Measurements from ENCODE around the gene CASS4. TPM values are rescaled to one million over a fixed set of nuclear protein-coding genes. Genes with fewer than 3 reads are reported as not detected.

The CASS4 gene
- total and polyA plus RNA-seq, 8 donors = 14.4 to 28.1 (median 23.4) TPM

DNA sequence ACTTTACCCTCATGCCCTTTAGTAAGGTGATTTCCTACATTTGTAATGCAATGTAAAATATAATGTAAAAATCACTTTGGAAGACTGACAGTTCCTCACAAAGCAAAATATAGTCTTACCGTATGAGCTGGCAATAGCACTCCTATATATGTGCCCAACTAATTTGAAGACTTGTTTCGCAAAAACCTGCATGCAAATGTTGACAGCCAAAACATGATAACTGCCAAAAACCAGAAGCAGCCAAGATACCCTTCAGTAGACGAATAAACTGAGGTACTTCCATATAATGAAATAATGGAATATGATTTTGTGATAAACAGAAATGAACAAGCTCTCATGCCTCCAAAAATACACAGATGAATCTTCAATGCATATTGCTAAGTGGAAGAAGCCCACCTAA is 33.7 kb upstream of the CASS4 start:
- H3K27me3 ChIP-seq = no peaks in the 10 kb centered on the region
- no peaks in the 10 kb centered on the region for H3K36me3 ChIP-seq
- TF ChIP-seq, protein P1, sequence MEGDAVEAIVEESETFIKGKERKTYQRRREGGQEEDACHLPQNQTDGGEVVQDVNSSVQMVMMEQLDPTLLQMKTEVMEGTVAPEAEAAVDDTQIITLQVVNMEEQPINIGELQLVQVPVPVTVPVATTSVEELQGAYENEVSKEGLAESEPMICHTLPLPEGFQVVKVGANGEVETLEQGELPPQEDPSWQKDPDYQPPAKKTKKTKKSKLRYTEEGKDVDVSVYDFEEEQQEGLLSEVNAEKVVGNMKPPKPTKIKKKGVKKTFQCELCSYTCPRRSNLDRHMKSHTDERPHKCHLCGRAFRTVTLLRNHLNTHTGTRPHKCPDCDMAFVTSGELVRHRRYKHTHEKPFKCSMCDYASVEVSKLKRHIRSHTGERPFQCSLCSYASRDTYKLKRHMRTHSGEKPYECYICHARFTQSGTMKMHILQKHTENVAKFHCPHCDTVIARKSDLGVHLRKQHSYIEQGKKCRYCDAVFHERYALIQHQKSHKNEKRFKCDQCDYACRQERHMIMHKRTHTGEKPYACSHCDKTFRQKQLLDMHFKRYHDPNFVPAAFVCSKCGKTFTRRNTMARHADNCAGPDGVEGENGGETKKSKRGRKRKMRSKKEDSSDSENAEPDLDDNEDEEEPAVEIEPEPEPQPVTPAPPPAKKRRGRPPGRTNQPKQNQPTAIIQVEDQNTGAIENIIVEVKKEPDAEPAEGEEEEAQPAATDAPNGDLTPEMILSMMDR (IDR thresholded peaks at IDR 0.05) = no peak
- H3K4me1 ChIP-seq = peaks cover 0 to 9% of the 10 kb centered on the region in 2 donors
- ATAC-seq (no peak), DNase-seq (no peak)
- H3K4me3 ChIP-seq = no peak overlapping the region
- H3K9me3 ChIP-seq = no peaks in the 10 kb centered on the region
- intact Hi-C loops (cut with DNase I) = no loop called here
- H3K27ac ChIP-seq = no peak overlapping the region

DNA sequence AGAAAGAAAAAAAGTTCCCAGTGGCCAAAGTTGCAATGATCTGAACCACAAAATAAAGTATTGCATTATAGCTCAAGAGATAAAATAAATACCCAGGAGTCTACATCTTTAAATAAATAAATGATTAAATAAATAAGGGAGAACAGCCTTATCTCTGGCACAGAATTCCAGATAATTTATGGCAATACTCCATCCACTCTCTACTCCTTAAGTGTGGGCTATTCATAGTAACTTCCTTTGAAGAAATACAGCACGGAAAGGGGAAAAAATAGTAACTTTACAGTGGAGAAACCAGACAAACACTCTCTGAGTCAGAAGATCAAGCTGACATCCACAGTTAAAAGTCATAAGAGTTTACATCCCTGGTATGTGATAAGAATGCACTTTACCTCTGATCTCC is 31.7 kb upstream of the CASS4 start:
- intact Hi-C loops (cut with DNase I) = no loop called here
- Histone ChIP-seq H3K4me3 (no peak overlapping the region), H3K9me3 (no peaks in the 10 kb centered on the region), H3K27me3 (no peaks in the 10 kb centered on the region), H3K36me3 (peaks cover 0 to 6% of the 10 kb centered on the region in 2 donors), H3K27ac (no peak overlapping the region), H3K4me1 (peaks cover 0 to 4% of the 10 kb centered on the region in 2 donors)
- ATAC-seq (peak; percentile 74), DNase-seq (peak in 1 of 4 donors; percentile 40)
- TF ChIP-seq, protein P1 (IDR thresholded peaks at IDR 0.05) = no peak

DNA sequence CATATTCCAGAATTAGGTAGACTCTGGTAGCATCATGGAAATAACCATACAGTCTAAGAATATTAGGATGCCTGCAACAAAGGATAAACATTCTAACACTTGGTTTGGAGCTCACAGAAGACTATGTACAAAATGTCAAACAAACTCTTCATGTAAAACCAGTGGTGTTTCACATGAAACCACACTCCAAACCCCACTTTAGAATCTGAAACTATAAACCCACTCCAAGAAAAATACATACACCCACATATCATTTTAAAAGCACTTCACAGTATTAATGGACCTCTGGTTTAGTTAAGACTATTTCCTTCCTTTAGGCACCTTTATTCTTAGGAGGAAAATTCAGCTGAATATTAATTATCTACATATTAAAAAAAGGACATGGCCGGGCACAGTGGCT is 30.6 kb upstream of the CASS4 start:
- peaks cover 0 to 18% of the 10 kb centered on the region in 2 donors for H3K36me3 ChIP-seq
- peaks cover 0 to 4% of the 10 kb centered on the region in 2 donors for H3K4me1 ChIP-seq
- DNase-seq (no peak), ATAC-seq (no peak)
- intact Hi-C loops (cut with DNase I) = no loop called here
- no peak overlapping the region for H3K27ac ChIP-seq
- H3K27me3 ChIP-seq = no peaks in the 10 kb centered on the region
- TF ChIP-seq, protein P1 (IDR thresholded peaks at IDR 0.05) = no peak
- no peak overlapping the region for H3K4me3 ChIP-seq
- no peaks in the 10 kb centered on the region for H3K9me3 ChIP-seq

DNA sequence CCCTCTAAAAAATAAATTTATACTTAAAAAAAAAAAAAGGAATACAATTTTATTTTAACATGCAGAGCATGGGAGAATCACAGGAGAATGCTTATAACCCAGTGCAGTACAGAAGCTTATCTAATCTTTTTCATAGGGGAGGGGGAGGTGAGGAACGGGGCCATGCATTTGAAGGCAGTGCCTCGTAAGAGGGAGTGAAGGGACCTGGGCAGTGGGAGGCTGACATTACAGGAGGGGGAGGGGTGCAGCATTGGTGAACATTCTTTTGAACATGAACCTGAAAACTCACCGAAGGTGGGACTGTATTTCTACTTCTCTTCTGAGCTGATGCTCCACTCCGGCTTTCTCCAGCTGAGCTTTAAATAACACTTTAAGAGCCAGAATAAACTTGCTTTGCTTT is 29.4 kb upstream of the CASS4 start:
- Histone ChIP-seq H3K9me3 (no peaks in the 10 kb centered on the region), H3K27ac (no peak overlapping the region), H3K4me1 (peaks cover 0 to 4% of the 10 kb centered on the region in 2 donors), H3K4me3 (no peak overlapping the region), H3K36me3 (peaks cover 0 to 18% of the 10 kb centered on the region in 2 donors), H3K27me3 (no peaks in the 10 kb centered on the region)
- TF ChIP-seq, protein P1 (IDR thresholded peaks at IDR 0.05) = no peak
- intact Hi-C loops (cut with DNase I) = no loop called here
- ATAC-seq (no peak), DNase-seq (no peak)

DNA sequence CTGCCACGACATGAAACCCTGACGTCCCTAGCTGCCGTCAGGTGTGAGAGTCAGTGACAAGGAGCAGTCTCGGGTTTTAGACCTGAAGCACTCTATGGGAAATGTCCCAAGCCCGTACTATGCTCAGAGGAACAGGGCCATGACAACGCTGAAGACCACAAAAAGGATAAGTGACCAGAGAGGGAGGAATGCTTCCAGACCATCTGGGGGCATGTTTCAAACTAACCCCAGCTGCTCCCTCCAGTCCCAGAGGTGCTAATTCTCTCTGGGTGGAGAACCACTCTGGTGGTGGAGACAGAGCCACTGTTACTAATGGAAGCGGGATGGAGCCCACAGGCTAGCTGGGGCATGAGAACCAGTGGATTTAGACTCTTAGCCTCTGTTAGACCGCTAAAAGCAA is 28.7 kb upstream of the CASS4 start:
- Histone ChIP-seq H3K9me3 (no peaks in the 10 kb centered on the region), H3K27ac (no peak overlapping the region), H3K4me3 (no peak overlapping the region), H3K36me3 (peaks cover 0 to 20% of the 10 kb centered on the region in 2 donors), H3K27me3 (no peaks in the 10 kb centered on the region), H3K4me1 (peaks cover 0 to 4% of the 10 kb centered on the region in 2 donors)
- DNase-seq (no peak), ATAC-seq (no peak)
- TF ChIP-seq, protein P1 (IDR thresholded peaks at IDR 0.05) = no peak
- intact Hi-C loops (cut with DNase I) = no loop called here
